Spleen (tissue), 11 donors: ENCODE data around the gene NCLN. TPM values are rescaled to one million over a fixed set of nuclear protein-coding genes. Genes with fewer than 3 reads are reported as not detected.

ENCODE experiments used
- DNase-seq: peaks from one replicate; pipeline ENCODE4 v3.0.0-alpha.2; 2020
- H3K27ac ChIP-seq, 8 donors: fragments of 200-600 bp; sonication (generic) in 7 of 8; 1 replicate in 4 of 8; 2 replicates in 4 of 8; pipeline versions ENCODE4 v1.5.0 to v1.8.0; 2016 to 2021; ENCODE audit warnings: inconsistent platforms in 4 of 8, mild to moderate bottlenecking in 4 of 8, moderate library complexity in 1 of 8
- H3K27me3 ChIP-seq, 7 donors: fragments of 200-600 bp; sonication (generic) in 6 of 7; replicated peaks in 1 of 7; 1 replicate in 4 of 7; 2 replicates in 3 of 7; pipeline versions ENCODE4 v1.5.0 to v1.8.0; 2016 to 2021; ENCODE audit warnings: inconsistent platforms in 3 of 7, mild to moderate bottlenecking in 1 of 7
- H3K36me3 ChIP-seq, 6 donors: fragments of 200-600 bp; sonication (generic) in 5 of 6; 1 replicate in 4 of 6; 2 replicates in 2 of 6; pipeline versions ENCODE4 v1.5.0 to v1.8.0; 2016 to 2021; ENCODE audit warnings: inconsistent platforms in 2 of 6
- H3K4me1 ChIP-seq, 6 donors: fragments of 200-600 bp; sonication (generic) in 5 of 6; 1 replicate in 3 of 6; 2 replicates in 3 of 6; pipeline versions ENCODE4 v1.5.0 to v1.8.0; 2016 to 2021; ENCODE audit warnings: inconsistent platforms in 3 of 6
- H3K4me3 ChIP-seq, 8 donors: fragments of 200-600 bp; sonication (generic) in 7 of 8; 1 replicate in 4 of 8; 2 replicates in 4 of 8; pipeline versions ENCODE4 v1.5.0 to v1.8.0; 2016 to 2021; ENCODE audit warnings: inconsistent platforms in 4 of 8, mild to moderate bottlenecking in 4 of 8, moderate library complexity in 2 of 8
- H3K9me3 ChIP-seq, 8 donors: fragments of 200-600 bp; sonication (generic) in 7 of 8; 1 replicate in 4 of 8; 2 replicates in 4 of 8; pipeline versions ENCODE4 v1.5.0 to v1.8.0; 2016 to 2021; ENCODE audit warnings: inconsistent platforms in 4 of 8
- CTCF ChIP-seq, 11 experiments: fragments of 200-600 bp in 7 of 11; fragments of 450-650 bp in 4 of 11; sonication (generic) in 4 of 11; IDR thresholded peaks in 8 of 11; conservative IDR thresholded peaks in 3 of 11; 1 replicate in 7 of 11; 2 replicates in 4 of 11; pipeline versions ENCODE4 v1.4.0 to v1.8.0; 2016 to 2021; ENCODE audit warnings: antibody characterized with exemption in 11 of 11, inconsistent platforms in 4 of 11, mild to moderate bottlenecking in 1 of 11
- POLR2A ChIP-seq, 3 donors: fragments of 450-650 bp; IDR thresholded peaks; one replicate each; pipeline ENCODE4 v1.5.1; 2017; ENCODE audit warnings: antibody characterized with exemption in 3 of 3, mild to moderate bottlenecking in 1 of 3
- POLR2AphosphoS5 ChIP-seq, 3 donors: sonication (generic); formaldehyde crosslinking; IDR thresholded peaks; one replicate each; pipeline ENCODE4 v1.5.1; 2017; ENCODE audit warnings: antibody characterized with exemption in 3 of 3
- WGBS, 5 donors: extraction: QIAGEN DNeasy Blood & Tissue Kit in 3 of 5; methylation state at CpG; one replicate each; pipeline versions ENCODE4 v1.1.5 to v1.1.7; 2013 to 2018; 5-methylcytosine and 5-hydroxymethylcytosine counted together
- intact Hi-C: fragments of 100-400 bp; cut with DNase I; formaldehyde crosslinking; loops from one replicate; pipeline ENCODE4 v1.15.0; 2023; ENCODE audit warnings: low total_unique reads
- polyA plus RNA-seq, 3 donors: library from polyadenylated mRNA; stranded (reverse); fragments of 200-250 nt; gene quantifications; one replicate each; pipeline ENCODE4 v1.2.1, GENCODE V29; 2013
- total RNA-seq, 7 donors: library from RNA; depleted of rRNA in 3 of 7; stranded (reverse); fragments of >200 nt in 3 of 7; fragmentation: NEBNext Ultra II Directional in 4 of 7; extraction: Animal tissue kit (Norgen Biotek cat#: 25700) in 4 of 7; gene quantifications; one replicate each; pipeline versions ENCODE4 v1.1.0 to v1.2.1, GENCODE V29; 2016 to 2021
- donor health status: healthy with polysubstance abuse.
- donor health status: DM: no; HTN: no; CAD: no; lungs with moderate emphysema.
- donor health status: DM: no; HTN: no; CAD: no.
- donor health status: Bipolar disorder and iron deficiency.
- donor health status: healthy.
- donor health status: DM: no; HTN: no; CAD: no.
- donor health status: DM: yes; HTN: yes; CAD: no.

NCLN gene
- total and polyA plus RNA-seq, 10 donors = 37.8 to 89.5 (median 48.9) TPM

GRCh38 chr19:3192684-3193083 lies 7.0 kb downstream of the NCLN start:
- H3K4me3 ChIP-seq = no peak overlapping the region
- peak; percentile 66 for DNase-seq
- intact Hi-C loops = no loop called here
- no peaks in the 10 kb centered on the region for H3K27me3 ChIP-seq
- 86 to 95% (median 93%) methylated on average over 10 to 14 of the region's 14 CpGs for WGBS, 5 donors
- H3K9me3 ChIP-seq = no peaks in the 10 kb centered on the region
- TF ChIP-seq POLR2AphosphoS5 (IDR thresholded peaks at IDR 0.05) = peak in 1 of 3 donors; percentile 3
- no peak for TF ChIP-seq POLR2A (IDR thresholded peaks at IDR 0.05)
- H3K36me3 ChIP-seq = peaks cover 0 to 94% (median 31%) of the 10 kb centered on the region in 6 donors
- H3K27ac ChIP-seq = no peak overlapping the region
- peaks cover 18 to 61% (median 29%) of the 10 kb centered on the region in 6 donors for H3K4me1 ChIP-seq

GRCh38 chr19:3193256-3194105 lies 7.8 kb downstream of the NCLN start:
- 48 to 75% (median 65%) methylated on average over 27 to 40 of the region's 40 CpGs for WGBS, 5 donors
- no peak overlapping the region for H3K4me3 ChIP-seq
- intact Hi-C loops = no loop called here
- no peaks in the 10 kb centered on the region for H3K27me3 ChIP-seq
- DNase-seq = peak; percentile 70
- peaks cover 0 to 97% (median 33%) of the 10 kb centered on the region in 6 donors for H3K36me3 ChIP-seq
- no peaks in the 10 kb centered on the region for H3K9me3 ChIP-seq
- TF ChIP-seq POLR2AphosphoS5 (IDR thresholded peaks at IDR 0.05) (peak in 1 of 3 donors; percentile 23), POLR2A (IDR thresholded peaks at IDR 0.05) (no peak)
- no peak overlapping the region for H3K27ac ChIP-seq
- H3K4me1 ChIP-seq = peaks cover 11 to 53% (median 21%) of the 10 kb centered on the region in 6 donors

GRCh38 chr19:3194106-3195087 lies 8.7 kb downstream of the NCLN start:
- DNase-seq = no peak
- TF ChIP-seq CTCF (IDR thresholded peaks at IDR 0.05 in 8 of 11, conservative IDR thresholded peaks at IDR 0.05 in 3 of 11) = no peak
- no peak for TF ChIP-seq POLR2AphosphoS5 (IDR thresholded peaks at IDR 0.05)
- TF ChIP-seq POLR2A (IDR thresholded peaks at IDR 0.05) = no peak
- no peaks in the 10 kb centered on the region for H3K27me3 ChIP-seq
- intact Hi-C loops = no loop called here
- H3K4me3 ChIP-seq = no peak overlapping the region
- no peak overlapping the region for H3K27ac ChIP-seq
- H3K9me3 ChIP-seq = no peaks in the 10 kb centered on the region
- peaks cover 0 to 97% (median 38%) of the 10 kb centered on the region in 6 donors for H3K36me3 ChIP-seq
- H3K4me1 ChIP-seq = peaks cover 3 to 44% (median 12%) of the 10 kb centered on the region in 6 donors
- 85 to 93% (median 87%) methylated on average over 17 of the region's 17 CpGs for WGBS, 5 donors

- peaks cover 0 to 99% (median 45%) of the 10 kb centered on the region in 6 donors for H3K36me3 ChIP-seq
- DNase-seq = no peak
- no peaks in the 10 kb centered on the region for H3K9me3 ChIP-seq
- TF ChIP-seq POLR2AphosphoS5 (IDR thresholded peaks at IDR 0.05) = no peak
- TF ChIP-seq CTCF (IDR thresholded peaks at IDR 0.05 in 8 of 11, conservative IDR thresholded peaks at IDR 0.05 in 3 of 11) = no peak
- no peak for TF ChIP-seq POLR2A (IDR thresholded peaks at IDR 0.05)
- H3K27ac ChIP-seq = no peak overlapping the region
- 92 to 95% (median 93%) methylated on average over 15 to 42 of the region's 42 CpGs for WGBS, 5 donors
- H3K4me3 ChIP-seq = no peak overlapping the region
- intact Hi-C loops = no loop called here
- peaks cover 0 to 25% (median 0%) of the 10 kb centered on the region in 6 donors for H3K4me1 ChIP-seq
- H3K27me3 ChIP-seq = no peaks in the 10 kb centered on the region
Observed at GRCh38 chr19:3196064-3196932, 10.6 kb downstream of the NCLN start.
